ENCODE results near the gene NXPE3. TPM values are rescaled to one million over a fixed set of nuclear protein-coding genes. Genes with fewer than 3 reads are reported as not detected.
"Not testable (repeated sequence)": the region's sequence is repeated elsewhere in the genome, so short reads cannot be mapped to it uniquely, and the experiment has no call there.

Gene NXPE3
- total and polyA plus RNA-seq, 9 of the 15 experiments (the other 6 are each of a cell fraction or from before 2014, with no cell fraction given) = 0.25 to 2.5 (median 0.95) TPM

GRCh38 chr3:101745934-101746333 is 33.1 kb upstream of the NXPE3 start:
- H4K20me1 ChIP-seq (replicated peaks; ENCODE audit: control insufficient read depth, insufficient read depth, low read length); CTCF ChIA-PET (ENCODE audit: low intra/inter-chr PET ratio); in situ Hi-C loops (cut with MboI); H3K27ac ChIP-seq (ENCODE audit: extremely low read depth, low read depth, low read length); H3K9me1 ChIP-seq (ENCODE audit: control insufficient read depth, insufficient read depth, low read length); ATAC-seq; H3K27me3 ChIP-seq (ENCODE audit: control insufficient read depth in 2 of 2, insufficient read depth in 2 of 2, low read length in 2 of 2); H3K4me2 ChIP-seq (ENCODE audit: insufficient read depth, low read length); H3K79me2 ChIP-seq (ENCODE audit: control insufficient read depth, insufficient read depth, low read length); H3K36me3 ChIP-seq (ENCODE audit: control insufficient read depth, insufficient read depth, low read length); FAIRE-seq; H3K9me3 ChIP-seq (replicated peaks; ENCODE audit: control insufficient read depth, insufficient read depth, low read depth, low read length); H3K4me3 ChIP-seq; H2AFZ ChIP-seq (ENCODE audit: low read depth, low read length); H3K4me1 ChIP-seq (replicated peaks in 1 of 2; ENCODE audit: control insufficient read depth in 2 of 2, insufficient read depth in 2 of 2, low read length in 2 of 2); DNase-seq (ENCODE audit: extremely low read depth in 1 of 4, low spot score in 3 of 4); intact Hi-C loops (cut with micrococcal nuclease); BruUV-seq (replicated peaks); POLR2A ChIA-PET; H3K9ac ChIP-seq (ENCODE audit: insufficient read depth in 1 of 2, low read depth in 2 of 2, low read length in 2 of 2): not testable (repeated sequence)
- TF ChIP-seq KDM1A (IDR thresholded peaks at IDR 0.05) = 0 out of 4 replicates have a peak, but pooled peaks of 1 of the 2 experiments have one; percentile 12
- 100% methylated on average over 1 of the region's 1 CpG for WGBS (ENCODE audit: insufficient coverage, low coverage, missing lambda C conversion rate)

GRCh38 chr3:101753386-101754113 is 25.5 kb upstream of the NXPE3 start:
- H3K27me3 ChIP-seq (ENCODE audit: control insufficient read depth in 2 of 2, insufficient read depth in 2 of 2, low read length in 2 of 2); in situ Hi-C loops (cut with MboI); H4K20me1 ChIP-seq (replicated peaks; ENCODE audit: control insufficient read depth, insufficient read depth, low read length); H3K4me3 ChIP-seq; CTCF ChIA-PET (ENCODE audit: low intra/inter-chr PET ratio); POLR2A ChIA-PET; DNase-seq (ENCODE audit: extremely low read depth in 1 of 4, low spot score in 3 of 4); FAIRE-seq; ATAC-seq; H3K9ac ChIP-seq (ENCODE audit: insufficient read depth in 1 of 2, low read depth in 2 of 2, low read length in 2 of 2); H3K9me3 ChIP-seq (replicated peaks; ENCODE audit: control insufficient read depth, insufficient read depth, low read depth, low read length); H3K4me2 ChIP-seq (ENCODE audit: insufficient read depth, low read length); H3K79me2 ChIP-seq (ENCODE audit: control insufficient read depth, insufficient read depth, low read length); intact Hi-C loops (cut with micrococcal nuclease); BruUV-seq (replicated peaks); H3K27ac ChIP-seq (ENCODE audit: extremely low read depth, low read depth, low read length); H3K9me1 ChIP-seq (ENCODE audit: control insufficient read depth, insufficient read depth, low read length); H3K4me1 ChIP-seq (replicated peaks in 1 of 2; ENCODE audit: control insufficient read depth in 2 of 2, insufficient read depth in 2 of 2, low read length in 2 of 2); H2AFZ ChIP-seq (ENCODE audit: low read depth, low read length): not testable (repeated sequence)
- peaks cover 24% of the 10 kb centered on the region for H3K36me3 ChIP-seq (ENCODE audit: control insufficient read depth, insufficient read depth, low read length)
- WGBS (ENCODE audit: insufficient coverage, low coverage, missing lambda C conversion rate) = no CpG with 5 or more reads among the region's 23 CpGs

Measured in K562 (cell line).